ENCODE results near the gene HHIPL1.

DNA sequence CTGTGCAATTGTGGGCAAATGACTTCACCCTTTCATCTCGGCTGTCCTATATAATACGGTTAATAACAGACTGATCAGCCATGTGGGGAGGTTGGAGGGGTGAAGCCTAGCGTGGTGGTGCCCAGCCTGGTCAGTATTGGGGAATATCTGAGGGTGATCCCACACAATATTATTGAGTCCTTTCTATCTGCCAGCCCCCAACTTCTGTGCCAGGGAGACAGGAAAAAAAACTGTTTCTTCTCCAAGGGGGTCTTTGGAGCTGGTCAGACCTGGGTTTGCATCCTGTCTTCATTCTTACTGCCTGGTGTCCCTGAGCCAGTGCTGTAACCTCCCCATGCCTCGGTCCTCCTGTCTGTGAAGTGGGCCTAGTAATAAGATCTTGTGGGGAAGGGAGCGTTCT lies 45.7 kb downstream of the HHIPL1 start:
- TF ChIP-seq CTCF (IDR thresholded peaks at IDR 0.05; ENCODE audit: poor library complexity) (no peak), EZH2 (IDR thresholded peaks at IDR 0.05; ENCODE audit: borderline replicate concordance) (no peak), EZH2phosphoT487 (IDR thresholded peaks at IDR 0.05; ENCODE audit: low read depth, severe bottlenecking, unreplicated experiment) (no peak)
